Suprapubic skin (tissue), 3 donors: ENCODE data around the gene LRIG1.

ENCODE experiments used
- EP300 ChIP-seq: sonication (generic); formaldehyde crosslinking; IDR thresholded peaks from one replicate; pipeline ENCODE4 v1.6.1; 2017; ENCODE audit warnings: antibody characterized with exemption
- TF ChIP-seq, protein P1 (sequence below), 2 donors: fragments of 200-600 bp in 1 of 2; fragments of 450-650 bp in 1 of 2; sonication (generic) in 1 of 2; IDR thresholded peaks; one replicate each; pipeline ENCODE4 v1.5.1; 2016 to 2019; ENCODE audit warnings: antibody characterized with exemption in 2 of 2, mild to moderate bottlenecking in 1 of 2, moderate library complexity in 1 of 2

DNA sequence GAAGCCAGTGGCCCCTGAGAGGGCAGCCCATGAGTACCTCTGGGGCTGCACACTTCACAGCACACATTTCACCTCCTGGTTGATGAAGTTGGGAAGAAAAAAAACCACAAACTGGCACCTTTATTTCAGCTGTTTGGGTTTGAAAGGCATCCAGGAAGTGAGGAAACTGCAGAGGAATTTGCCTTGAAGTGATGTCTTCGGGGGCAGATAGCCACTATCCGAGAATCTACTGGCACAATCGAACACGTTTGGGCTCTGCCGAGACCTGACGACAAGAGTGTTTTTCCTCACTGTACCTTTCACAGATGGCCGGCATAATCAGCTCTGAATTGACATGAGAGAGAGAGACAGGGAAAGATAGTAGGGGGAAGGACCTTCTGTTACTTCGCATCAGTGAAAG lies 59.7 kb downstream of the LRIG1 start:
- TF ChIP-seq, protein P1, sequence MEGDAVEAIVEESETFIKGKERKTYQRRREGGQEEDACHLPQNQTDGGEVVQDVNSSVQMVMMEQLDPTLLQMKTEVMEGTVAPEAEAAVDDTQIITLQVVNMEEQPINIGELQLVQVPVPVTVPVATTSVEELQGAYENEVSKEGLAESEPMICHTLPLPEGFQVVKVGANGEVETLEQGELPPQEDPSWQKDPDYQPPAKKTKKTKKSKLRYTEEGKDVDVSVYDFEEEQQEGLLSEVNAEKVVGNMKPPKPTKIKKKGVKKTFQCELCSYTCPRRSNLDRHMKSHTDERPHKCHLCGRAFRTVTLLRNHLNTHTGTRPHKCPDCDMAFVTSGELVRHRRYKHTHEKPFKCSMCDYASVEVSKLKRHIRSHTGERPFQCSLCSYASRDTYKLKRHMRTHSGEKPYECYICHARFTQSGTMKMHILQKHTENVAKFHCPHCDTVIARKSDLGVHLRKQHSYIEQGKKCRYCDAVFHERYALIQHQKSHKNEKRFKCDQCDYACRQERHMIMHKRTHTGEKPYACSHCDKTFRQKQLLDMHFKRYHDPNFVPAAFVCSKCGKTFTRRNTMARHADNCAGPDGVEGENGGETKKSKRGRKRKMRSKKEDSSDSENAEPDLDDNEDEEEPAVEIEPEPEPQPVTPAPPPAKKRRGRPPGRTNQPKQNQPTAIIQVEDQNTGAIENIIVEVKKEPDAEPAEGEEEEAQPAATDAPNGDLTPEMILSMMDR (IDR thresholded peaks at IDR 0.05) = no peak
- TF ChIP-seq EP300 = no peak
